Panc1 (cell line): ENCODE results near the gene OVAAL. TPM values are rescaled to one million over a fixed set of nuclear protein-coding genes. Genes with fewer than 3 reads are reported as not detected.

ENCODE experiments used
- ATAC-seq: fragments of 200-7000 bp; cut with Tn5 transposase; 2 replicates; pipeline ENCODE4 v1.9.1; 2020; ENCODE audit warnings: mild to moderate bottlenecking, moderate library complexity
- BruUV-seq: library from RNA; stranded (reverse); fragments of 400-500 nt; replicated peaks from 2 replicates; lab custom pipeline; 2021; lab: Mats Ljungman, UMichigan
- CTCF ChIA-PET: fragments of 300-600 bp; sonication (Branson Sonifier 250); formaldehyde crosslinking; loops from one replicate; lab custom pipeline; 2022; ENCODE audit warnings: antibody characterized with exemption; lab: Charles Lee
- POLR2A ChIA-PET: fragments of 300-600 bp; sonication (Branson Sonifier 250); formaldehyde crosslinking; loops from one replicate; lab custom pipeline; 2022; ENCODE audit warnings: antibody characterized with exemption; lab: Charles Lee
- DNase-seq: peaks from one replicate; pipeline ENCODE4 v3.0.0-alpha.2; 2010; ENCODE audit warnings: low read depth, low spot score
- H3K27ac ChIP-seq: 2 replicates; pipeline ENCODE4 v1.5.1; 2011; ENCODE audit warnings: mild to moderate bottlenecking, low read length, inconsistent platforms
- H3K27me3 ChIP-seq: fragments of 200-500 bp; sonication (Bioruptor generic); 2 replicates; pipeline ENCODE4 v1.6.0; 2014; ENCODE audit warnings: low read length, inconsistent platforms; ENCODE audit not compliant: control insufficient read depth, insufficient read depth
- H3K36me3 ChIP-seq: fragments of 200-500 bp; sonication (Bioruptor generic); 2 replicates; pipeline ENCODE4 v1.5.1; 2014; ENCODE audit warnings: inconsistent platforms, mild to moderate bottlenecking, low read length, moderate library complexity; ENCODE audit not compliant: control insufficient read depth, insufficient read depth
- H3K4me1 ChIP-seq: 2 replicates; pipeline ENCODE4 v1.5.1; 2011; ENCODE audit warnings: inconsistent platforms, mild to moderate bottlenecking, low read length, moderate library complexity; ENCODE audit not compliant: control insufficient read depth, insufficient read depth
- H3K4me3 ChIP-seq, 2 experiments: 2 replicates each; pipeline ENCODE4 v1.5.1; 2011 to 2012; ENCODE audit warnings: low read depth in 2 of 2, low read length in 2 of 2, mild to moderate bottlenecking in 2 of 2, inconsistent platforms in 1 of 2, moderate library complexity in 1 of 2
- H3K9me3 ChIP-seq: fragments of 200-500 bp; sonication (Bioruptor generic); 2 replicates; pipeline ENCODE4 v1.5.1; 2014; ENCODE audit warnings: low read depth, mild to moderate bottlenecking, inconsistent platforms, low read length, moderate library complexity; ENCODE audit not compliant: control insufficient read depth, insufficient read depth
- POLR2AphosphoS5 ChIP-seq: IDR thresholded peaks from 2 replicates; pipeline ENCODE4 v1.6.1; 2012; ENCODE audit warnings: mild to moderate bottlenecking, low read depth, low read length, moderate library complexity
- REST ChIP-seq, 2 experiments: IDR thresholded peaks; 2 replicates each; pipeline ENCODE4 v1.6.1; 2011 to 2012; ENCODE audit warnings: low read depth in 2 of 2, control low read depth in 1 of 2, low read length in 1 of 2, mild to moderate bottlenecking in 1 of 2, moderate library complexity in 1 of 2; ENCODE audit not compliant: insufficient read depth in 1 of 2
- SIN3A ChIP-seq: IDR thresholded peaks from 2 replicates; pipeline ENCODE4 v1.6.1; 2012; ENCODE audit warnings: low read depth, mild to moderate bottlenecking, low read length, moderate library complexity, borderline replicate concordance; ENCODE audit not compliant: insufficient read depth
- TCF7L2 ChIP-seq: IDR thresholded peaks from 2 replicates; pipeline ENCODE4 v1.6.1; 2011; ENCODE audit warnings: mild to moderate bottlenecking, low read depth, low read length, inconsistent platforms
- in situ Hi-C: cut with HindIII; loops from 2 replicates; pipeline ENCODE4 v1.10.0; 2016; ENCODE audit warnings: low sequenced_read_pairs, low pct_unique_long_range_greater_than_20kb
- intact Hi-C: fragments of 100-400 bp; cut with micrococcal nuclease; formaldehyde crosslinking; loops from one replicate; pipeline ENCODE4 v1.10.0; 2022; ENCODE audit not compliant: unreplicated experiment
- total RNA-seq: library from RNA; stranded (reverse); gene quantifications from one replicate; pipeline ENCODE4 v1.2.1, GENCODE V29; 2021; ENCODE audit not compliant: unreplicated experiment
- TF ChIP-seq, protein P1 (sequence below): fragments of 450-650 bp; IDR thresholded peaks from 2 replicates; pipeline ENCODE4 v1.5.1; 2017; ENCODE audit warnings: mild to moderate bottlenecking

The OVAAL gene
- total RNA-seq, 1 experiment from 2014 or later, result not detected

DNA sequence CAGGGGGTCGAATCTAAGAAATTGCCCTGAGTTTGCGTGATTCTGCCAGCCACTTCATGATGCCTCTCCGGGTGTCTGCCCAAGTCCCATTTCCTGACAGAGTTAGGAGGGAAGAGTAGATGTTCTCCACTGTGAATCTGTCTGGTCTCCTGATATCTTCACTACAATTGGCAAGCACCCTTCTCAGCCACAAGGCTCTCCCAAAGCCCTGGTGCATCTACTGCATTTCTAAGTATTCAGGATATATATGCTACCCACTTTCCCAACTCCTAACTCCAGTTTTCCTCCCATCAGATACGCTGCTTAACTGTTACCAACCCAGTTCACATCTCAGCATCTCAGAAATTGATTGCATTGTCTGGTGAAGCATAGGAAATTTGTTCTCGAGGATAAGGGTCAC, 25.9 kb upstream of the OVAAL start:
- intact Hi-C loops, result loop anchor here (5.0 kb wide), 2 partner anchors 99 to 329 kb away; partner anchors contain the start of gene XPR1
- H3K27ac ChIP-seq, result no peak overlapping the region
- CTCF ChIA-PET, result interaction anchor here (1.2 kb wide), 1 partner anchor 328 kb away, joined by 3 read pairs; no protein-coding TSS in a partner anchor
- no peaks in the 10 kb centered on the region; the same call in 1 of the 2 replicates for H3K4me1 ChIP-seq
- no peaks in the 10 kb centered on the region for H3K36me3 ChIP-seq
- H3K9me3 ChIP-seq, result no peaks in the 10 kb centered on the region
- DNase-seq (no peak), ATAC-seq (no peak)
- TF ChIP-seq TCF7L2, result no peak
- no peak for TF ChIP-seq POLR2AphosphoS5
- TF ChIP-seq, protein P1, sequence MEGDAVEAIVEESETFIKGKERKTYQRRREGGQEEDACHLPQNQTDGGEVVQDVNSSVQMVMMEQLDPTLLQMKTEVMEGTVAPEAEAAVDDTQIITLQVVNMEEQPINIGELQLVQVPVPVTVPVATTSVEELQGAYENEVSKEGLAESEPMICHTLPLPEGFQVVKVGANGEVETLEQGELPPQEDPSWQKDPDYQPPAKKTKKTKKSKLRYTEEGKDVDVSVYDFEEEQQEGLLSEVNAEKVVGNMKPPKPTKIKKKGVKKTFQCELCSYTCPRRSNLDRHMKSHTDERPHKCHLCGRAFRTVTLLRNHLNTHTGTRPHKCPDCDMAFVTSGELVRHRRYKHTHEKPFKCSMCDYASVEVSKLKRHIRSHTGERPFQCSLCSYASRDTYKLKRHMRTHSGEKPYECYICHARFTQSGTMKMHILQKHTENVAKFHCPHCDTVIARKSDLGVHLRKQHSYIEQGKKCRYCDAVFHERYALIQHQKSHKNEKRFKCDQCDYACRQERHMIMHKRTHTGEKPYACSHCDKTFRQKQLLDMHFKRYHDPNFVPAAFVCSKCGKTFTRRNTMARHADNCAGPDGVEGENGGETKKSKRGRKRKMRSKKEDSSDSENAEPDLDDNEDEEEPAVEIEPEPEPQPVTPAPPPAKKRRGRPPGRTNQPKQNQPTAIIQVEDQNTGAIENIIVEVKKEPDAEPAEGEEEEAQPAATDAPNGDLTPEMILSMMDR, result no peak
- no peak for TF ChIP-seq SIN3A
- TF ChIP-seq REST (IDR thresholded peaks at IDR 0.05; ENCODE audit: insufficient read depth in 1 of 2, low read depth in 2 of 2, low read length in 1 of 2), result no peak
- no TSS peak for BruUV-seq
- H3K4me3 ChIP-seq, result no peak overlapping the region
- no peaks in the 10 kb centered on the region for H3K27me3 ChIP-seq
- in situ Hi-C loops, result no loop called here
- POLR2A ChIA-PET, result no interaction called here

DNA sequence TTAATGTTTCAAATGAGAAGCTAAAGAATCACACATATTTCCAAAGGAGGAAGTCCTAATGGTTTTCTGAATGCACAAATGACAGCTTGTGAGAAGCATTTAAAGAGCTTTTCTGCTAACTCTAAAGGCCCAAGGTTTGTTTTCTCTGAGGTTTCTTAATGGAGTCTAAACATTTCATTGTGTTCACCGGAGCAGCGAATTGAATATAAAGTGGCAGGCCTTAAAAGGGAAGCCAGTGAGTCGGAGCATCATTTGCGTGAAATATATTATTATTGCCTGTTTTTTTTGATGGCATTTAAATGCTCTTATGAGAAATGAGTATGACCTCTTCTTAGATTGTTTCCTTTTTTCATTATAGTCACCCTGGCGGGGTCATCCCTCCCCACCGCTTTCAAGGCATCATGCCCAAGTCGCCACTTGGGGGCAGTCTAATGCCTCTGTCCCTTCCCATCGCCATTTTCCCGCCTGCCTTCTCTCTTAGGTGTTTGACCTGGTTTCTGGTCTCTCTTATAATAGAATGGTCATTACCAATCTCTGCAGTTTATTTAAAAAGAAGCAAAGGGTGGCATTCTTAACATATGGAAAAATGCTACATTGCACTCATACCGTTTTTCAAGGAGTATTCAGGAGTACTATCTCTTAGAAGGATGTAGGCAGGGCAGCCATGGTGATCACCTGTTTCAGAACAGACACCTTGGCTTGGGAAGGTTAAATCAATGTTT, 25.3 kb upstream of the OVAAL start:
- no TSS peak for BruUV-seq
- peaks cover 2% of the 10 kb centered on the region; the same call in 1 of the 2 replicates for H3K27me3 ChIP-seq
- no peaks in the 10 kb centered on the region for H3K9me3 ChIP-seq
- TF ChIP-seq, protein P1, result peak; percentile 93
- no peak for TF ChIP-seq SIN3A
- no peaks in the 10 kb centered on the region for H3K36me3 ChIP-seq
- no peak overlapping the region for H3K4me3 ChIP-seq
- no peaks in the 10 kb centered on the region; the same call in 1 of the 2 replicates for H3K4me1 ChIP-seq
- in situ Hi-C loops, result no loop called here
- DNase-seq, result no peak
- ChIA-PET POLR2A (no interaction called here), CTCF (no interaction called here)
- peak; percentile 90 for ATAC-seq
- H3K27ac ChIP-seq, result no peak overlapping the region
- intact Hi-C loops, result loop anchor here (5.0 kb wide), 2 partner anchors 99 to 329 kb away; partner anchors contain the start of gene XPR1
